HEK293T (cell line): Measurements from ENCODE around the gene PRR36.

Experiments used
- ARNT ChIP-seq: fragments of 450-650 bp; IDR thresholded peaks from 2 replicates; pipeline ENCODE4 v1.6.1; 2017; ENCODE audit warnings: mild to moderate bottlenecking
- BHLHE40 ChIP-seq: fragments of 450-650 bp; IDR thresholded peaks from 2 replicates; pipeline ENCODE4 v1.6.1; 2016; ENCODE audit warnings: mild to moderate bottlenecking, moderate library complexity, borderline replicate concordance
- CTBP1 ChIP-seq: fragments of 450-650 bp; IDR thresholded peaks from 2 replicates; pipeline ENCODE4 v1.6.1; 2016; ENCODE audit warnings: borderline replicate concordance
- ELF4 ChIP-seq: fragments of 450-650 bp; IDR thresholded peaks from 2 replicates; pipeline ENCODE4 v1.6.1; 2017; ENCODE audit warnings: antibody characterized with exemption
- FOXA1 ChIP-seq: fragments of 450-650 bp; IDR thresholded peaks from 2 replicates; pipeline ENCODE4 v1.6.1; 2016; ENCODE audit warnings: mild to moderate bottlenecking
- FOXK2 ChIP-seq: fragments of 450-650 bp; IDR thresholded peaks from 2 replicates; pipeline ENCODE4 v1.6.1; 2016; ENCODE audit warnings: mild to moderate bottlenecking
- HDGF ChIP-seq: fragments of 450-650 bp; IDR thresholded peaks from 2 replicates; pipeline ENCODE4 v1.6.1; 2017; ENCODE audit warnings: antibody characterized with exemption, borderline replicate concordance
- L3MBTL2 ChIP-seq: fragments of 450-650 bp; conservative IDR thresholded peaks from 2 replicates; pipeline ENCODE4 v1.6.1; 2016; ENCODE audit warnings: mild to moderate bottlenecking
- NFRKB ChIP-seq: fragments of 450-650 bp; IDR thresholded peaks from 2 replicates; pipeline ENCODE4 v1.6.1; 2016; ENCODE audit warnings: mild to moderate bottlenecking, moderate library complexity
- PKNOX1 ChIP-seq: fragments of 450-650 bp; IDR thresholded peaks from 2 replicates; pipeline ENCODE4 v1.6.1; 2016
- SUZ12 ChIP-seq: fragments of 450-650 bp; IDR thresholded peaks from 2 replicates; pipeline ENCODE4 v1.6.1; 2016; ENCODE audit warnings: mild to moderate bottlenecking
- TARDBP ChIP-seq: fragments of 450-650 bp; IDR thresholded peaks from 2 replicates; pipeline ENCODE4 v1.6.1; 2016

- TF ChIP-seq FOXA1 (no peak), HDGF (no peak), SUZ12 (no peak), ARNT (no peak), BHLHE40 (no peak), CTBP1 (no peak), NFRKB (no peak), TARDBP (no peak), FOXK2 (no peak), L3MBTL2 (no peak), ELF4 (no peak), PKNOX1 (no peak)
Measured at GRCh38 chr19:7888145-7888825, 14.1 kb upstream of the PRR36 start, which contains the start of gene LRRC8E.
